Fibroblast of skin of back (primary cell): ENCODE results near the gene ADAMTS3.

Experiments used
- DNase-seq: peaks from one replicate; pipeline ENCODE4 v3.0.0-alpha.2; 2013

The ADAMTS3 gene

DNA sequence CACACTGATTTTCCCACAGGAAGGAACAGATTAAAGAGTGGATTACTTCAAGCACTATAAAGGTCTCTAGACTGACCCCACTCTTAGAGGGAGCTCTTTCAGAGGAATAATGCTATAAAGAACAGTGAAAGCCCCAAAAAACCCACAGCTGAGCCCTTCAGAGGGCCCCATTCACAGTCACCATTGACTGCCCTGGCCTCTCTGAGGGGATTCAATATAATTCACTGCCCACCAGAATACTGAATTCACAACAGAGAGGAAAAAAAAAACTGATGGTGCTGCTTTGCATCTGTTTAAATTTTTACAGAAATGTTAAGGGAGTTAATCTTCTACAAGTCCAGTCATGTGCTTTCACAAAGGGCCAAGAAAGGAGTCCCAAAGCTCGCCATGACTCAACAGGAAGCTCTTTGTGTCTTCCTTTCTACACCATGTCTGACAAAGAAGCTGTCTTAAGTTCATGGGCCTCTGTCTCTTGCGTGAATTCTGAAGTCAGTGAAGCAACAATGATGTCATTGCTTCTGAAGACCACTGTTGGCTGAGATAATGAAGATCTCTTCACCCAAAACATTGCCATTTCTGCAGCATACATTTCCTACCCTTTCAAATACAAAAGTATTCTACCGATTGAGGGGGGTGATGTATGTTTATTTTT lies 174.9 kb downstream of the ADAMTS3 start:
- DNase-seq, result peak; percentile 36

DNA sequence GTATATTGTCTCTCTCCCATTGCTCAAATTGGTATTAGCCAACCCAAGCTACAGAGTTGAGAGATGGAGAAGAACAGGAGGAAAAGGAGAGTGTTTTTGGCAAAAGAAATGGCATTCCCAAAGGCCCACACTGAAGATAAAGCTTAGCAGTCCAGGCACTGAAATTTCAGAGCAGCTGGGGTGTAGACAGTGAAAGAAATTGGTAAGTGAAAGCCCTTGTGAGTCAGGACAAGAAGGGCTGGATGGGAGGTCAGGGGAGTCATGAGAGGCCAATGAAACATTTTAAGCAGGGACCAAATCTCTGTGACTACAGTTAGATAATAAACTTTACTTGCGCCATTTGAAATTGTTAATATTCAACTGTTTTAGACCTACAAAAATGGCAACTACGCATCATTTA lies 177.7 kb downstream of the ADAMTS3 start:
- DNase-seq, result no peak

DNA sequence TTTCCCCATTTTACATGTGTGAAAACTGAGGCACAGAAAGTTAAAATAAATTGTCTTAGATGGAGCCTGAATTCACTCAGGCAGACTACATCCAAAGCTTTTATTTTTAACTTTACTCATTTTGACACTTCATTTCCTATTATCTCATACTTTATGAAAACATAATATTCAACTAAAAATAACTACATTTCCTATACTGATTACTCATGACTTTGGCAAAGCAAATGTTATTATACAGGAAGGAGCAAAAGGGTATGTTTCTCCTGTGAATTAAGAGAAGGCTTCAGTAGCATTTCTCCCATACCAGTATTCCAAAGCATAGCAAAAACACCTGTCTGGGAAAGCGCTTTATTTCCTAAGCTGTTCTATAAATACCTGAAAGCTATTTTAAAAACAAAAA lies 178.6 kb downstream of the ADAMTS3 start:
- DNase-seq, result peak; percentile 85

DNA sequence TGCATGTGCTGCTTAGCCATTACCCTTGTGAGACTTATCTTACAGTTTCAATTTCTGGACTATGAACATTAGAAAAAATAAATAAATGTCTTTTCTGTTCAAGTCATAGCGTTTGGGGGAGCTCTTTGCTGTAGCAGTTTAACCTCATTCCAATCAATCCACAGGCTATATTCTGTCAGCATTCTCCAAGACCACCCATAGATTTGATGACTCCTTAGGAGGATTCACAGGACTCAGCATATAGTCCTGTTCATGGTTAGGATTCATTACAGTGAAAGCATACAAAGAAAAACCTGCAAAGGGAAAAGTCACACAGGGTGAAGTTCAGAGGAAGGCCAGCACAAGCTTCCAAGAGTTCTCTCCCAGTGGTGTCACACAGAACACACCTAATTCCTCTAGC lies 180.5 kb downstream of the ADAMTS3 start:
- DNase-seq, result peak; percentile 43

DNA sequence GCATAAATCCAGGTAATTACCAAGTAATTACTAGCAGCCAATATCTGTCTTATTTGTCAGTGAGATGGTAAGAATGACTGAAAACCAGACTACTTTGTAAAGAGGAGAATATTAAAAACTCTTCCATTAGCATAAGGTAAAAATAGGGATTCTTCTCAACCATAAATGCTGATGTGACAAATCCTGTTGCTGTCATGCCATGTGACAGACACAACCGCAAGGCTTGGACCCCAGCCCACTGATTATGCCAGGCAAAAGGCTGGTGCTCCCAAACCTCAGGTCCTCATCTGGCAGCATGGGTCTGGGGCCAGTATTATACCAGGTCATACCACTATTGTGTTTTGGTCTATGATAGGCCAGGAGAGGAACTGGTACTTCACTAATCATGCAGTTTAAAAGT lies 181.1 kb downstream of the ADAMTS3 start:
- DNase-seq, result no peak

DNA sequence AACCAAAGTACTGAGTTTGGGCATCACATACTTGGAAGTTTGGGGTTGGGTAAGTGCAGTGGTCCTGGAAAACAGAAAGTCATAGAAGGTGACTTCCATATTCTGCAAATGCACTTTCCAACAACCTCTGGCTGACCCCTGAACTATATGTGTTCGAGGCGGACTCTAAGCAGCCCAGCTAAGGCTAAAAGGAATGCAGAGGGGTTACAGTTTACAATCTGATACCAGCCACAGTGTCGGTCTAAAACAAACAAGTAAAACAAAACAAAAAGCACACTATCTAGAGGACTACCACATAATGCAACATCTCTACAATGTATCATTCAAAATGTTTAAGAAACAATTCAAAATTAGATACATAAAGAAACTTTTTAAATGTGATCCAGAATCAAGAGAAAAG lies 185.6 kb downstream of the ADAMTS3 start:
- no peak for DNase-seq

DNA sequence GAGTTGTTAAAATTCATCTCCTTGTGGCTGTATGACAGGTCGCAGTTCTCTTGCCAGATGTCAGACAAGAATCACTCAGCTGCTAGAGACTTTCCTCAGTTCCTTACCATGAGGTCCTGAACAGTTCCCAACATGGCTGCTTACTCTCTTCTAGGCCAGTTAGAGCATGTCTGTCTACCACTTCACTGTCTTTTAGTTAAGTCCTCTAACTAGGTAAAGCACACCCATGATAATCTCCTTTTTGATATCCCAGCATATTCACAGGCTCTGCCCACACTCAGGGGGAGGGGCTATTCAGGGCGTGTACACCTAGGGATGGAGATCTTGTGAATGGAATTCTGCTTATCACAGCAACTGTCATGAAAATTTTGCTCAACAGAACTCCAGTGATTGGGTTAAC lies 190.1 kb downstream of the ADAMTS3 start:
- DNase-seq, result no peak

DNA sequence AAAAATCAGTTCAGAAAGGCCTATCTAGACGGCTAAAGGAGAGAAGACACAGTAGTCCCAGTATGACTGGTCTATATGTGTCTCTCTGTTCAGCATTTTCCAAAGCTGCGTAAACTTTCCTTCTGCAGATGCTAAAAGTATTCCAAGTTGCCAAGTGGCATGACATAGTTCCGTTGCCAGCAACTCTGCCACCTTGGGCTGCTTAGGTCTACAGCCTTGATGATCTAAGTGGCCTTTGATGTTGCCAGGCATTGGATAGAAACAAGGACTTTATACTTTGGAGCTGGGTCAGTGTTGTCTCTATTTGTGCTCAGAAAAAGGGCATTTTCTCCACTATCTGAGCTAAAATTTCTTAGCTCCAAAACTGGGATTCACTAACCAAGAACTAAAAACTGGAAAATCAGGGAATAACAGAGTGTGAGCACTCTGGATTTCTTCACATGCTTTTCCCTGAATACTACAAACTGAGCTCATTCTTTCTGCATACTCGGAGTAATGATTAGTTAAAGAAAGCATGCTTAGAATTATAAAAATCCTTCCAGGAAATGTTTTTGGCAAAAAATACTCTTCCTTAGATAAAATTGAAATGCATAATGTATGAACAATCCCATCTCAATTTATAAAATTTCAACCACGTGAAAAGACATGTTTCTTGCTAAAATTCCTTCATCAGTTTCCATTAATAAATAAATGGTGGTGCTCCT lies 191.4 kb downstream of the ADAMTS3 start:
- DNase-seq, result peak; percentile 84

DNA sequence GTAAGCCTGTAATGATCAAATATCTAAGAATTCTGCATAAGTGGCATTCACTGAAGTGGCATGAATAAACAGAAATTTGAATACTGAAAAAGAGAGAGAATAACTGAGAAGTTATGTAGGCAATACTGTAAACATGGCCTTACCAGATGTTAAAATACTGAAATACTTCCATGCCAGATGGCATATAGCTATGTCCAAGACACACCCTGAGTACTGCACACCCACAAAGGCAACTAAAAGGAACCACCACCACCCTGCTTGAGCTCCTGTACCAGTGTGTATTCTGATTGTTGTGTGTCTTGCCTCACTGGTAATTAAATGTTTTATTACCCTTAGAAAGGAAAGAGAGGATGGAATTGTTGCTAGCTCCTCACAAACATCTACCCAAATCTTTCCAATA lies 192.1 kb downstream of the ADAMTS3 start:
- DNase-seq, result peak; percentile 39

DNA sequence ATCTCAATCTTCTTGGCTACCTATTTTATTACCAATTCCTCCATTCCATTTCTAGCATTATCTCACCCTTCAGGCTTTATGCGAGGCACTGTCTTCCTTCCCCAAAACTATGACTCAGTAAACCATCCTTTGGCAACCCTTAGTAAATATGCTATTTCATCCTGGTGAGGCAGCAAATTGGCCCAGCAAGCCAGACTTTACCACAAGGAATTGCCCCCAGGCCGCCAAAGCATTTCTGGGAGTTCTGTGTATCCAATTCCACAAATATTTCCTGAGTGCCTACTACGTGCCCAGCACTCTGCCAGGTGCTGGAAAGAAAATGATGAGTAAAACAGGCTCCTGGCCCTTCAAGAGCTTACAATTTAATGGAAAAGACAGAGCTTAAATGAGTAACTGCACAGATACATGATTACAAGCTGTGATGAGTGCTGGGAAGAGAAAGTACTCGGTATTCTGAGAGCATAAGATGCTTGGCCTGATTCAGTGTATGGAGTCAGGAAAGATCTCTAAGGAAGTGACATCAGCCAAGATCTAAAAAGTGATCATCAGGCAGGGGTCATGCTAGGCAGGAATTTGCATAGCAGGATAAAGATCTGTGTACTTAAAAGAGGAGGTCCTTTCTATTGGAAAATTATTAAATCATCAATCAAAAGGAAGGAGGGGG lies 193.8 kb downstream of the ADAMTS3 start:
- DNase-seq, result peak; percentile 89

DNA sequence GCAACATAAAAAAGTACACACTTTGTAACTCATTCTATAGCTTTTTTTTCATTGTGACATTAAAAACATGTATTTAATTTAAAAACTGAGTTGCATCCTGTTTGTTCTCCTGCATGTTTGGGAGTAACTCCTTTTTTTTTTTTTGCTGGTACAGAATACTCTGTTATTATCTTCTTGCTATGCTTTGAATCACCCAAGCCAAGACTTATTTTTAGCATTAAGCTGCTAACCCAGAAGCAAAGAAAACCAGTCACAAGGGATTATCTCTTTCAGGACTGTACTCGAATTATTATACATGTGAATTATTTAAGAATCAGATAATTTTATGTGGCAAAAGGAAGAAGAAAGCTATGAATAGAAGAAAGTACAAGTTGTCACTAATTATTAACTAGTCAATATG lies 194.9 kb downstream of the ADAMTS3 start:
- DNase-seq, result no peak

DNA sequence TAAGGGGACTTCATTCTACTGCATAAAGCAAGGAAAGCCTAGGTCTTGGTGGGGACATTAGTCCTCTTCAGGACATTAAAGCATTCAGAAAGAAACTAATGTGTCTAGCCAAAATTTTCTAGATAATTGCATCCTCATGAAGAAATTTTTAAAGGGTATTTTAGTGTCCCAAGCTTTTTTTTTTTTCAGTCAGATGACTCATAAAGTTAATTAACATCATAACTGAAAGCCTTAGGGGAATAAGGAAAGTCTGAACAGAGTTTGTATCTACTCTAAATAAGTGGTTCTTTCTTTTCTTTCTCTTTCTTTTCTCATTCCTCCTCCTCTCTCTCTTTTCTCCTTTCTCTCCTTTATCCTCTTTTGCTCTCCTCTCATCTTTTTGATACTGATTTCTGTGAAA lies 202.4 kb downstream of the ADAMTS3 start:
- no peak for DNase-seq

DNA sequence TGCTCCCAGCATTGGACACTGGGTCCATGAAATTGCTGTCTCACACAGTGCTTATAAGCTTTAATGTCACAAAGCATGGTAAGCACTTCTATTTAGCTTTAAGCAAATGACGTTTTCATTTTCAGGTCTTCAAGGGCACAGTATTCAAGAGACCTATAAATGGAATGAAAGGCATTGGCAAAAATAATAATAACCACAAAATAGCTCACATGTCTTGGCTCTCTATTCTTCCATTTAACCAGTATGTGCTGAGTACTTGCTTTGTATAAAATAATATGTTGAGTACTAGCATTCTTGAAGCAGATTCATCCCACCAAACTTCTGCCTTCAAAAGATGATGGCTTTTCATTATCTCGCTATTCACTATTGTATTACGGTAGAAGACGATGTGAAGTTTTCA lies 203.0 kb downstream of the ADAMTS3 start:
- DNase-seq, result no peak

DNA sequence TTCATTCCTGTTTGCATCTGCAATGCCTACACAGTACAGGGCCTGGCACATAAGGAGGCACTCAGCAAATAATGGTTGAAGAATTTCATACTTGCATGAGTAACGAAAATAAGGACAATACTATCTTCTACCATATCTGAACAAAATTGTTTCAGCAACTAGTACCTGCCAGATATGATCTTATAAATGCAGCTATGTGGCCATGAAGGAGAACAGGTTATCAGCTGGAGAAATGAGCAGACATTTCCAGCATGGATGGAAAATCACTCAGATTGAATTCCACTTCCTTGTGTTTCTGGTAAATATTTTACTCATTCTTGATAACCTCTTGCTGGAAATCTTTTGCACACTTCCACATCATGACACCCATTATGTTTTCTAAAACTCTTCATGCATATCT lies 204.0 kb downstream of the ADAMTS3 start:
- no peak for DNase-seq

DNA sequence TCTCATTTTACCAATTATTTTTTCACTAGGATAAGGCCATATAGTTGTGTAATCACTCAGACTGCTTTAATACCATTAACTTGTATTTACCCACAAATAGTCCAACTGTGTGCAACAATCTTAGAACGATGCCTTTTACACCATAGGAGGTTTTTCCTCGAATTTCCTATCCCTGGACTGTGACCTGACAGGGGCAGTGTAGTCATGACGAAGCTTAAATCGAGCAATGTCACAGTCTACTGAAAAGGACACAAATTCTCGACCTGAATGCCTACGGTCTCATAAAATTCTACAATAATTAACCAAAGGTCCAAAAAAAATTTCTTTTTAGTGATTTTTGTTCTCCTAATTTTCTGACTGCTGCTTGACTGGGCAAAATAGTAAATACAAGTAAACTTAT lies 208.9 kb downstream of the ADAMTS3 start:
- no peak for DNase-seq

DNA sequence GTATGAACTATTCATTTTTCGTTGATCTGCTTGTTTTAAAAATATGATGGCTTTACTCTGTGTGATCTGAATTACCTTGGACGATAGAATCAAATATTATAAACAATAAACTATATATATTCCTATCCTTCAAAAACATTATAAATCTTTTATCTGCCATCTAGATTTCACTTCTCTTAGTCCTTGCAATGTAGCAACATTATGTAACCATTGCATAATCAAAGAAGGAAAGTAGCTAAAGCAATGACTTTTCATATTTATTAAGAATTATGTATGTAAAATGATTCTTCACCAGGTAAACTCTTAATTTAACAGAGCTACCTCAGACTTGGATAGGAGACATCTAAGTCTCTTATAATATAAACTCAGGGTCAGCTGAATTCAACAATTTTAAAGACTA lies 210.5 kb downstream of the ADAMTS3 start:
- no peak for DNase-seq

DNA sequence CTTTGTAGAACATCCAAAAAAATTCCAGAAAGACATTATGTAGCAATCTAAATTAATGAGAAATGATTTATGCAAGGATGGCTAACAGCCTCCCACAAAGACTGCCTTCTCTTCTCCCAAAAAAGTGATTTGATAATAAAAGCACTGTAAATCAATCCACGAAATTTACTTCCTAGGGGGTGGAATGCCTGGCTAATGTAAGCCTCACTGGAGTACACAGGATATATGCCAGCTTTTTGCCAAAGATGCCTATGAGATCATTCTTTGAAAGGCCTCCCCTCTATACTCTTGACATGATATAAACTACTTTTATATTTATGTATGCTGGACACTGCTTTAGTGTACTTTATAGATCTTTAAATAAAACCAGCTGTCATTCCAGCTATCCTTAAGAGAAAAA lies 211.1 kb downstream of the ADAMTS3 start:
- no peak for DNase-seq

DNA sequence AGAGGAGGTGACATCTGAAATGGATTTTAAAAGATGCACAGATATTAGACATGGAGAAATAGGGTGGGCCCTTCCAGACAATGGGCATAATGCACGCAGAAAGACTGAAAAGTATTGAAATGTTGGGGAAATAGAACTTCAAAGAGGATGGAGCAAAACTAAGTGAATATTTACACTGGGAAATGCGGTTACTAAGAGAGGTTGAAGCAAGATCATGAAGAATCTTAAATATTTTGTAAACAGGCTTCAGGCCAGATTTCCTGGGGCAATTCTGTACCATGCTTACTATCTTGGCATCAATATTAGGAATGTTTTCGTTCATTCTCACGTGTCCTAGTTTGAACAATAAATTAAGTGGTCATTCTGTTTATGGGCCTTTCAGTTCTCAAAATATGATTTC lies 216.3 kb downstream of the ADAMTS3 start:
- DNase-seq, result peak; percentile 9

DNA sequence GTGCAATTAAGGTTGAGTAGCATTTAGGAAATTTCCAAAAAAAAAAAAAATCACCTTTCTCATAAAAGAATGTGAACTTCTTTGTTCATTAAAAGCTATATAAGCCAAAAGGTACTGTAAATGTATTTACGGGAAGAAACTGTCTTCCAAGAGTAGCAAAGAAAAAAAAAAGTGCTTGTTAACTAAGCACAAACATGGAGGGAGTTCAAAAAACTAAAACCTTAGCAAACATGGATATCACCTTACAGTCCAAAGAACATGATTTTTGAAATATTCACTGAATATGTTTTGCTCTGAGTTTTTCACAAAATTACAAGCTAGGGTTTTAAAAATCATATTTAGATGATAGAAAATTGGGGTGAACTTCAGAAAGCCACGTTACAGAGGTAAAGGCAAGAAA lies 217.5 kb downstream of the ADAMTS3 start:
- DNase-seq, result no peak

DNA sequence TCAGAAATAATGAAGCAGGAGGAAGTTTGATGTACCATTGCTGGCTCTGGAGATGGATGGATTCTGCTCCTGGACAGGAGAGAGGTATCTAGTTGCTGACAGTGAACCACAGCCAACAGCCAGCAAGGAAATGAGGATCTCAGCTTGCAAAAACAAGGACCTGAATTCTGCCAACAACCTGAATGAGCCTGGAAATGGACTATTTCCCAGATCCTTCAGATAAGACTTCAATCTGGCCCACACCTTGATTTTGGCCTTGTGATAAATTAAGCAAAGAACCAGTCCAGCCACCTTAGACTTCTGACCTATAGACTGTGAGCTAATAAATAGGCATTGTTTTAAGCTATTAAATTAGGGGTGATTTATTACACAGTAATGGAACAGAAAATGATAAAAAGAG lies 220.3 kb downstream of the ADAMTS3 start:
- DNase-seq, result no peak

DNA sequence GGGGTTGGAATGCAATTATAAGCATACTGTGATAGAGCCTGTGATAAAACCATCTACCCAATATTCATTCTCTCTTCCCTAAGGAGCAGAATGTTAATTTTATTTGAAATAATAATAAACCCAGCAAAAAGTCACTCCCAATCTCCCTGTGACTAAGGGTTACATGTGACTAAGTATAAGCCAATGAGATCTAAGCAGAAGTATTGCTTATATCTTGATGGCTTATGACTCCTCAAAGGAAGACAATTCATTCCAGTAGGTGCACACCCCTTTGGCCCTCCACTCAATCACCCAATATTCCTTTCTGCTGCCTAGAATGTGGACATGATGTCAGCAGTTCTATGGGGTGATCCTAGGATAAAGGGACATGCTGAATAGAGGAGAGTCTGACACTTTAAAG lies 224.6 kb downstream of the ADAMTS3 start:
- DNase-seq, result no peak

DNA sequence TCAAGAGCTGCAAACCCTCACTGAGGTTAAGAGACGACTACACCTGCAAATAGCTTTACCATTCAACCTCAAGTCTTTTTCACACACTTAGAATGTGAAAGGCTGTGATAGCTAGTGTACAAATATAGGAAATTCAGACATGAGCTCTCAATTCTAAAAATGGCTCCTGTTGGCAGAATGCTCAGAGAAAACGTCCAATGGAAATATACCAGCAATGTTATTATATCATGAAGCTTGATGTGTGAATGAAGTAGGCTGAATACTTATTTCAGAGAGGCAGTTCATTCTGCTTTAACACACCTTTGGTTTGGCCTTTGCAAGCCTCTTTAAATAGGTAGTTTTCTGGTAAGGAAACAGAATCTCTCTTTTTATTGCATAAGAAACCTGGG lies 227.6 kb downstream of the ADAMTS3 start:
- no peak for DNase-seq

DNA sequence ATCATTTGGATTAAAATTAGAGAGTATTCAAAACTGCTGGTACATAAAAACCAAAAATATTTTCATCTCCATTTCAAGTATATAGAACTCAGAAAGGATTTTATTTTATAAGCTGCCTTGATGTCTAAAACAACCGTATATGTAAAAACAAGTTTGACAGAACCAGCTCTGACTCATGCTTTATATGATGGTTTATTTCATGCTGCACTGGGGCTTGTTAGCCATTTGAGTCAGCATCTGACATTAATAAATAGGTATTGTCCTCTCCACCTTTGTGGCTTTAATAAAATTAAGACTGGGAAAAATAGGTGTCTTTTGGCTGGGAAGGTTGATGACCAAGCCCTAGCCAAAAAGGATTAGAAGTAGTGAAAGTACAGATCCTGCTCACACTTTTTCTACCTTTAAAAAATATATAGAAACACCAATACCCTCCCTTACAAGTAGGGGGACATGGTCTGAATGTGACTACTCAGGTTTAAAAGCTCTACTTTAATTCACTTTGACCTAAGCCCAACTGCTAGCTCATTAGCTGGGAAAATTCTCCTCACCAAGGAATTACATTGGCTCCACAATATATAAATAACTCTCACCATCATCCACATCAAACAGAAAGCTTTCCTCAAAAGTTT lies 228.1 kb downstream of the ADAMTS3 start:
- no peak for DNase-seq

DNA sequence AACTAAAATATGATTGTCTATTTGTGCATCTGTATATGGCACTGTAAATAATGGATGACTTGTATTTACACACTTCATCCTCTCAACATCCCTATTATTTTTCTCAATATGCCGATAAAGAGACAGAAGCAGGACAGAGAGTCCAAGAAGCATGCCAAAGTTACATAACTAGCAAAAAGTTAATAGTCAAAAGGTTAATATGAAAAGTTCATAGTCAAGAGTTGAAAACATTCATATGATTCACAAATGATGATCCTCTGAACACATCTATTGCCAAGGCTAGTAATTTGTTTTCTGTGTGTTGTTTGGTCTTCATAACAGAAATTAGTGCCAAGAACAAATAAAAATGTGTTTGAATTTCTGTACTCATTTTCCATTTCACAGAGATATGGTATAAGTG lies 231.0 kb downstream of the ADAMTS3 start:
- no peak for DNase-seq
